NCI-H1092 treated with DMSO at 0.1 percent for 48 hours (cell line): Measurements from ENCODE around the gene NCOA7.
A peak's percentile ranks its signal among the peaks of the same experiment; 100 is the strongest.
"Not testable (repeated sequence)": the region's sequence is repeated elsewhere in the genome, so short reads cannot be mapped to it uniquely, and the experiment has no call there.

Experiments
- DNase-seq: peaks from one replicate; lab custom pipeline; 2025; lab: John Stamatoyannopoulos, UW

Gene NCOA7

DNA sequence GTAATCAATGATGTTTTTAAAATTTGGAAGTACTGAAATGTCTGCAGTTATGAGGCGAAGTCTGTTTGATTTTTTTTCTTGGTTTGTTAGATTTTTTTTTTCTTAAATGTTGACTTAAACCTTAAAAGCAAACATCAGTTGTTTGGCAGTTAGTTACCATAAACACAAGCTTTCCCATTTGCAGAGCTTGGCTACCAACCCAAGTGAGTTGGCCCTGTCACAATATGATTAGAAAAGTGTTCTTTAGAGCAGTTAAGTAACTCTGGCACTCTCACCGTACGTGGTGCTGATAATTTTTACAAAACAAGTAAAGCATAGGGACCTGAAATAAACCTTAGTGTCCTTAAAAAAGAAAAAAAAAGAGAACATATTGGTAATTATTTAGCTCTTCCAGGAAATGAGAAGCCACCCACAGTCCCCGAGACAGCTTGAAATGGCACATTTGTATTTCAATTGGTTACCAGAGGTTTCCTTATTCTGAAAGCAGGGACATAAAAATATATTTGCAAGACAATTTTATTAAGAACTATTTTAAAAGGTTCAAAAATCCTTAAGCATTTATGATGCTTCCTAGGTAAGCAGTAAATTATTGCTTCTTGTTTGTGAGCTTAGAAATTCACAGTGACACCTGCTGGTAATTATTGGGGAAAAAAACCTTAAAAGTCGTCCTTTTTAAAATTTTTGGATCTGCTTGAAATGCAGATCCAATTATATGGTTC is 37.4 kb upstream of the NCOA7 start:
- no peak for DNase-seq

DNA sequence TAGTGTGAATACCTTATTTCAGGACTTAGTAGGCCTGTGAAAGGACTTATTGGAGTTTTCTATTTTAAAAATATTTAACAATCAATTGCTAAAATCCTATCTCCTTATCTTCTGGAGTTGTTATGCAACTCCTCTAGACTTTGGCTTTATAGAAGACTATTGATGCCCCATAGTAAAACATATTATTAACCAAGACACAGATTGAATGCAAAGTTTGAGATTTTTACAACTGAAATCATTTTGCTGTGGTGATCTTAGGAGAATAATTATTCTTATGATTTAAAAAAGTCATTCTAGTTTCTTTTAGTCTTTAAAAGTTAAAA is 36.9 kb upstream of the NCOA7 start:
- DNase-seq = no peak

DNA sequence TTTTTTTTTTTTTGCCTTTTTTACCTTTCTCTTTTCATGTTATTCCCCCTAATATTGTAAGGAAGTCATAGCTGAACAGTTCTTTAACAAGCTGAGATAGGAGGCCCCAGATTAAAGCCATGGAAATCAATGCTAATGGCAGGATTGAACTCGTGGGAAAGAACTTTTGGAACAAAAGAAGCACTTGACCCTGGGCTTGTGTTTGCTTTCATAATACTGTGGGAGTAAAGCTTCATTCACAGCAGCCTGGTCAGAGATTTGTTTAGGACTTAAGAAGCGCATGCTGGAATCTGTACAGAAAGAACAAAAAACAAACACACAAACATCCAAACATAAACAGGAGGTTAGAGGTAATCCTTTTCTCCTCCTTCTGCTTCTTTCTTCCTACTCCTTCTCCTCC is 36.2 kb upstream of the NCOA7 start:
- DNase-seq = no peak

DNA sequence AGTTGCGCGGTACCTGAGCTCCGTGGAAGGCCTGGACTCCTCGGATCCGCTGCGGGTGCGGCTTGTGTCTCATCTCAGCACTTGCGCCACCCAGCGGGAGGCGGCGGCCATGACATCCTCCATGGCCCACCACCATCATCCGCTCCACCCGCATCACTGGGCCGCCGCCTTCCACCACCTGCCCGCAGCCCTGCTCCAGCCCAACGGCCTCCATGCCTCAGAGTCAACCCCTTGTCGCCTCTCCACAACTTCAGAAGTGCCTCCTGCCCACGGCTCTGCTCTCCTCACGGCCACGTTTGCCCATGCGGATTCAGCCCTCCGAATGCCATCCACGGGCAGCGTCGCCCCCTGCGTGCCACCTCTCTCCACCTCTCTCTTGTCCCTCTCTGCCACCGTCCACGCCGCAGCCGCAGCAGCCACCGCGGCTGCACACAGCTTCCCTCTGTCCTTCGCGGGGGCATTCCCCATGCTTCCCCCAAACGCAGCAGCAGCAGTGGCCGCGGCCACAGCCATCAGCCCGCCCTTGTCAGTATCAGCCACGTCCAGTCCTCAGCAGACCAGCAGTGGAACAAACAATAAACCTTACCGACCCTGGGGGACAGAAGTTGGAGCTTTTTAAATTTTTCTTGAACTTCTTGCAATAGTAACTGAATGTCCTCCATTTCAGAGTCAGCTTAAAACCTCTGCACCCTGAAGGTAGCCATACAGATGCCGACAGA is 31.4 kb upstream of the NCOA7 start:
- DNase-seq = no peak

DNA sequence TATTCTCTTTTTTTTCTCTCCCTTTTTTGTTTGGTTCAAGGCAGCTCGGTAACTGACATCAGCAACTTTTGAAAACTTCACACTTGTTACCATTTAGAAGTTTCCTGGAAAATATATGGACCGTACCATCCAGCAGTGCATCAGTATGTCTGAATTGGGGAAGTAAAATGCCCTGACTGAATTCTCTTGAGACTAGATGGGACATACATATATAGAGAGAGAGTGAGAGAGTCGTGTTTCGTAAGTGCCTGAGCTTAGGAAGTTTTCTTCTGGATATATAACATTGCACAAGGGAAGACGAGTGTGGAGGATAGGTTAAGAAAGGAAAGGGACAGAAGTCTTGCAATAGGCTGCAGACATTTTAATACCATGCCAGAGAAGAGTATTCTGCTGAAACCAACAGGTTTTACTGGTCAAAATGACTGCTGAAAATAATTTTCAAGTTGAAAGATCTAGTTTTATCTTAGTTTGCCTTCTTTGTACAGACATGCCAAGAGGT is 30.8 kb upstream of the NCOA7 start:
- no peak for DNase-seq

DNA sequence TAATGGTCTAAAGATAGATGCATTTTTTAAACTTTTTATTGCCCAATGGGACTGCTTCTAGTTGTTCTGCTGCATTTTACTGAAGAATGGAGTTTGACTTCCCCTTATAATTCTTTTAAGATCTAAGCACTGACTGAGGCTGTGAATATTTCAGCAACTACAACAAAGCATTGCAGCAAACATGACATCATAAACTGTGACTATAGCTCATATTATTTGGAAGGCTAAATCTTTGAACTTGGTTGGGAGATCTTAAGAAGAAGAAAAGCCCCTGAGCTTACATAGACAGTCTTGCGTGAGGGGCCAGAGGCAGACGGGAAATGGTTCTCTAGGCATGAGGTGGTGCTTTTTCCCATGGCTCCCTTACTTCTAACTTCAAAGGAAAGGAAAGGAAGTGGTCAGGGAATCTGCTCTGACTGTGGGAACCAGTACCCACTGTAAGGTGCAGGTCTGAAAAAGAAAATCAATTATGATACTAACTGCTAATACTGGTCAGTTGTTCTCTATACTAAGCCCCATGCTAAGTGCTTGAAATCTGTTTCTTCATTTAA is 26.6 kb upstream of the NCOA7 start:
- DNase-seq = no peak

DNA sequence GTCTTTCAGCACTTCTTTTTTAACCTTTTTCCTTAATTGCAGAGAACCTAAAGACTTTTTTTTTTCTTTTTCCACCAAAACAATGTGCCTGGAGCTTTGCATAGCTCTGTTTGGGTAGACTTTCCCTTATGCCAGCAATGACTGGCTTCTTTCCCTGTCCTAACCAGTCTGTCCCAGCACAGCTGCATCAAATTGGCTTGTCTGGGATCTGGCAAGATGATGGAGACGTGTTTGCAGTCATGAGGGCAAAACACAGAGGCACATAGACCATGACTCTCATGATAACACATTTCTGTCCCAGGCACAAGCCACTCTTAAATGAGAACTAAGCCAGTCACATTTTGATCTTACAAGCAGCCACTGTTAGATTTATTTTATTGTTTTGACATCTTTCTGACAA is 24.8 kb upstream of the NCOA7 start:
- no peak for DNase-seq

DNA sequence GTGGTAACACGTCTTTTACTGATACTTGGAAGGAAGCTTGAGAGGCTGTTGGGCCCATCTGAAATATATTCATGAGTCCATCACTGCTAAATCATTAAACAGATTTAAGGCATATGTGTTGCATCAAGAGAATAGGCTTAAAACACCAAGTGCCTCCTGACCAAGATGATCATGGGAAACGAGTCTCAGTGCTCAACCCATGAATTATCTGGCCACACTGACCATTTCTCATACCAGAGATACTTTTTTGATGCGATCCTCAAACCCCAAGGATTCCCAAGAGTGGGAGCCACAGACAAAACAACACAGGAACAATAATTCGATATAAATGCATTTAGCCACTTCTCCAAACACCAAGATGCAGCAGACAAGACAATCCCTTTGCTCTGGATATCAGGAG is 24.1 kb upstream of the NCOA7 start:
- DNase-seq = no peak

DNA sequence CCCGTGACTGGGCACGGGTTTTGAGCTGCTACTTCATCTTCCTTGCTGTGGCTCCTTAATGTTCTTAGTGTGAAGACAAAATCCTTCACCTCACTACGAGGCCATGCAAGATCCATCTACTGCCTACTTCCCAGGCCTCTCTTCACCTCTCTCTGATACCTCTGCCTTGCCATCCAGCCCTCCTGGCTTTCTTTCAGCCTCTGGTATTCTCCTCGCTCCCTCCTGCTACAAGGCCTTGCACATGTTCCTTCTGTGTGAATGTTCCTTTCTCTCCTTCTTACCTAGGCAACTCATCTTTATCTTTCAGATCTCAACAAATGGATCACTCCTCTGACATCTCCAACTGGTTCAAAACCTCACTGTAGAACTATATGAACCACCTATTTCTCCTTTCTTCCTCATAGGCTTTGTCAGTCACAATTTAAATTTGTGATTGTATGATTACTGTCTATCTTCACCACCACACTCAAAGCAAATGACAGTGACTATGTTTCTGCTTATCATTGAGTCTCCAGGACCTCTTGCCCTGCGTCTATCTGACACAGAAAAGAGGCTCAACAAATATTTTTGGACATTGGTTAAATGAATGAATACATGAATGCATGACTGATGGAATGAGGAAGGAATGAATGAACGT is 21.5 kb upstream of the NCOA7 start:
- DNase-seq = no peak

DNA sequence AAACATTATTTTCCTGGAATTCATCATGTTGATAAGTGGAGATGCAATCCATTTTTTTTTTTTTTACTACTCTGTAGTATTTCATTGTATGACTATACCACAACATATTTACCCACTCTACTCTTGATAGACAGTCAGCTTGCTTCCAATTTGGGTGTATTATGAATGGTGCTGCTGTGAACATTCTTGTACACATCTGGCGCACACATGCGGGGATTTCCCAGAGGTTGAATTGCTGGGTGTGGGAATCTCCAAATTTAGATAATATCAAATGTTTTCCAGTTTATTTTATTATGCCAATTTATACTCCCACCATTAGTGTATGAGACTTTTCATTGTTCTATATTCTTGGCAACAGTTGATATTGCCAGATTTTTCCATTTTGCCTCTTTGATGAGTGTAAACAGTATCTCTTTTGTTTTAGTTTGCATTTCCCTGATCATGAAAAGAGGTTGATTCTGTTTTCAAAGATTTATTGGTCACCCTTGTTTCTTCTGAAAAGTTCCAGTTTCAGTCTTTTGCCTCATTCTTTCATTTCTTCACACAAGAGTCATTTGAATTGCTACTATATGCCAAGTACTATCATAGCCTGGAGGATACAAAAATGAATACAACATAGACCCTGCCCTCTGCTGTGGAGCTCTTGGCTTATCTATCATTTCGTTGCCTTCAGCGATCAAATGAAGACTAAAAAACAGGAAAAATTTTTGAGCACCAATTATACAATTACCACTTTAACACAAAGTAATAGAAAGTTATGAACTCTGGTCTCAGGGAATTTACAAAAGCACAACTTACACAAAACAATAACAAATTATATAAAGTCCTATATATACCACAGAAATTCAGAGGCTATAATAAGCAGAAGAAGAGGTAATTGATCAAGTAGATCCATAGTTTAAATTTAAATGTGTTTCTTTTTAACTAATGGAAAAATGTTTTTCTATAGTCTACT is 17.1 kb upstream of the NCOA7 start:
- DNase-seq = no peak

DNA sequence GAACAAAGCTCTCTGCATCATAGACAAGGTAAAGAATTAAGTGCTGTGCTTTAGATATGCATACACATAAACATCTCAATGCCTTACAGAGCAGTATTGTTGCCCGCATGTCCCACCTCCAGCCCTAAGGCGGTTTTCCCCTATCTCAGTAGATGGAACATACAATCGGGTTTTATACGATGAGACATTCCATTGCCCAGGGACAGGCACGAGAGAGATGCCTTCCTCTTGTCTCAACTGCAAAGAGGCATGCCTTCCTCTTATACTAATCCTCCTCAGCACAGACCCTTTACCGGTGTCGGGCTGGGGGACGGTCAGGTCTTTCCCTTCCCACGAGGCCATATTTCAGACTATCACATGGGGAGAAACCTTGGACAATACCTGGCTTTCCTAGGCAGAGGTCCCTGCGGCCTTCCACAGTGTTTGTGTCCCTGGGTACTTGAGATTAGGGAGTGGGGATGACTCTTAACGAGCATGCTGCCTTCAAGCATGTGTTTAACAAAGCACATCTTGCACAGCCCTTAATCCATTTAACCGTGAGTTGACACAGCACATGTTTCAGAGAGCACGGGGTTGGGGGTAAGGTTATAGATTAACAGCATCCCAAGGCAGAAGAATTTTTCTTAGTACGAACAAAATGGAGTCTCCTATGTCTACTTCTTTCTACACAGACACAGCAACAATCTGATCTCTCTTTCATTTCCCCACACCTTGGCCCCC is 14.5 kb upstream of the NCOA7 start:
- DNase-seq = not testable (repeated sequence)

DNA sequence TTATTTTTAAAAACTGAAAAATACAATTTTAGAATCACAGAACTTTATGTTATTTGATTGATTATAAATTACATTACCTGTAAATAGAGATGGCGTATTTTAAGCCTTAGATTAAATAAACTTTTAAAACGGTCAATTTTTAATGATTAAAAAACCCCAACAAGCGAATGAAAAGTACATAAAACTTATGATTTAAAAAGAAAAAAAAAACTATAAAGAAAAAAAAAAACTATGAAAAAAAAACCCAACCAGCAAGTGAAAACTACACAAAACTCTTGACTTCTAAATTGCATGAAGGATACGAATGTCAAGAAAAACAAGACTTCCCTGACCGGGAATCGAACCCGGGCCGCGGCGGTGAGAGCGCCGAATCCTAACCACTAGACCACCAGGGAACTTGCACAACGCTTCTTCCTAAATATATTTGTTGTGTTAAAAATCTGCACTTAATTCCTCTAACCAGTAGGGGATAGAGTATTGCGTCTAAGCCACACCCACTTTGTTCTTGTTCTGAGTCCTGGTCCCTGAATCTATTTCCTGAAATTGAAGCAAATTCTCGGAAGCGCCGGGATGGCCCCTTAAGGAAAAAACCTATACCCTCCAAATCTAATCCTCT is 10.7 kb upstream of the NCOA7 start:
- peak; percentile 93 for DNase-seq

DNA sequence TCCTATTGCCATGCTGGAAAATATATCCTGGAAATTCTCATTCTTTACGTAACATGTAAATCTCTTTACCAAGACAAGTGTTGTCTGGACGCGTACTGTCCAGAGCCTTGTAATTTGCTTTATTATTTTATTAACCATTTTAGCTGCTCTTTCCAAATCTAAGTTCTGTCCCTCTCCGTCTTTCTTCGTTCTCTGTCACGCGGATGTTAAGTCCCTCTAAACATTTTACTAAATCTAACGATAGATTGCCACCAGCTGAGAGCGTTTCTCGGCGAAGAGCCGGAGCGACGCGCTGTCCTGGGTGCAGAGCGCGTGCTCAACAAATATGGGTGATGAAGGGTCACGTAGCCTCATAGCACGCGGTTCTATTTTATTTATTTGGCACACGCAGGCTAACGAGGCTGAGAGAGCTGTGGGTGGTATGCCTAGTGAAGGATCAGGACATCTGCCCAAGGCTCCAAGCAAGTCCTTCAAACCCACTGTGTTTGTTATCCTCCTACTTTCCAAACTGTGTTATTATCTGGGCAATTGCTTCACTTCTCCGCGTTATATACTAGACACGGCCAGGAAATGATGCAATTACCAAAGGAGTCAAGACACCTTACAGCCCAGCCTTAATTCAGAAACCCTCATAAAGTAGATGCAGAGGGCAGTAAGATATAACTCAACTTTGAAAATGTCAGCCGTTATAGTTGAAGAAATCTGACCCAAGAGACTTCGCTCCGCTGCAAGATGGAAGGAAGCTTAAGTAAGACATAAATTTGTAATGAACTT is 10.0 kb upstream of the NCOA7 start:
- peak; percentile 78 for DNase-seq

DNA sequence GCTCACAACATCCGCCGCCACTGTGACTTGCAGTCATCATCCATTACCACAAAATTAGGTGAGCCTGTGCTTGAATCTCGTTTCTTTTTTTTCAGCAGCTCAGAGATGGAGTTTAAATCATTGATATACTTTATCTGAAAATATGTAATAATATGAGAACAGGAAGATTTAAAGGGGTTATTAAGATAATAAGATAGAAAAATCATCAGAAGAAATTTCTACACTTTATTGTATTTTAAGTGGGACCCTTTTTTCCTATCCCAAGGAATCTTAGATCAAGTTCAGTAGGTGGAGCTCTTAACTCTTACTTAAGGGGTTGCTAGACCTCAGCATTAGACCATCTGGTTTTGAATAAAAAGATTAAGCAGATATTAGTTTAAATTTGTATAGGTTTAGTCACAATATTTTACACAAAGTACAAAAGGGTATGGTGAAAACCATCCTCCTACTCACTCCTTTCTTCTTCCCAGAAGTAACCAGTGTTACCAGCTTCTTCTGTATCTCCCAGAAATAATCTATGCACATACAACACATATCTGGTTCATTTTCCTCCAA is 9.4 kb upstream of the NCOA7 start:
- DNase-seq = peak; percentile 52

DNA sequence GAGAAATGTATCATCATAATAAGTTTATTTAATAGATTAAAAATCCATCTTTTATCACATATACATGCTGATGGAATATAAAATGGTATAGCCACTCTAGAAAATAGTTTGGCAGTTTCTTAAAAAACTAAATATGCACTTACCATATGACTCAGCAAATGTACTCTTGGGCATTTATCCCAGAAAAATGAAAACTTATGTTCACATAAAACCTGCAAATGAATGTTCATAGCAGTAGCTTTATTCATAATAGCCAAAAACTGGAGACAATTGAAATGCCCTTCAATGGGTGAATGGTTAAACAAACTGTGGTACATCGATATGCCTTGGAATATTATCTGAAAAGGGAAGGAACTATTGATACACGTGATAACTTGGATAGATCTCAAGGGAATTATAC is 6.4 kb upstream of the NCOA7 start:
- DNase-seq = no peak

DNA sequence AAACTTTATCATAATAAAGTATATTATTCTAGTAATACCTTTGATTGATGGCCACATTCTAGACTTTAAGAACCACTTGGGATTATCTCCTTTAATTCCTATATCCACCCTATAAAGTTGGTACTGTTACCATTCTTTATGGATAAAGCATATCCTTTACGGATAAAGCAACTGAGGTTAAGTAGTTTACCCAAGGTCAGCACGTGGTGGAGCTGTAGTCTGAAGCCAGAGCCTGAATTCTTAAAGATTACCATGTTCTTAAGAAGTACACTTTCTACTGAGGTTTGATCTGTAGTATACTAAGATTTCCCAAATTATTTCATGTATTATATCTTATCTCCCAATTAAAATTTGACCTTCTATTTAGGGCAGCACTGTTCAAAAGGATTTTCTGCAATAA is 3.0 kb upstream of the NCOA7 start:
- DNase-seq = no peak

DNA sequence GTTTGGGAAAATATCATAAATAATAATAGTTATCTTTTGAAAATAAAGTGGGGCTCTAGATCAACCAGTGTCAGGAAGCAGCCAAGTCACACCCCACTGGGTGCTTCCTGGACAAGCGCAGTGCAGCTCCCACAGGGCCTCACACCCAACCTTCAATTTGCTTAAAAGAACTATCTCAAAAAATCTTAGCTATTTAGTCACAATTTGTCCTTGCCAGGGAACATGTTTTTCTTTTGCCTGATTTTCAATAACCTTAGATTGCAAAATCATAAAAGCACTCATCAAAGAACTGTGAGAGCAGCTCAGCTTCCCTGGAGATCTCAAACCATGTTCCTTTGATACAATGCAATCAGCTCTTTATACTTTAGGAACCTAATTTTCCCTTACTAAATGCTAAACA is 1.6 kb upstream of the NCOA7 start:
- DNase-seq = no peak

DNA sequence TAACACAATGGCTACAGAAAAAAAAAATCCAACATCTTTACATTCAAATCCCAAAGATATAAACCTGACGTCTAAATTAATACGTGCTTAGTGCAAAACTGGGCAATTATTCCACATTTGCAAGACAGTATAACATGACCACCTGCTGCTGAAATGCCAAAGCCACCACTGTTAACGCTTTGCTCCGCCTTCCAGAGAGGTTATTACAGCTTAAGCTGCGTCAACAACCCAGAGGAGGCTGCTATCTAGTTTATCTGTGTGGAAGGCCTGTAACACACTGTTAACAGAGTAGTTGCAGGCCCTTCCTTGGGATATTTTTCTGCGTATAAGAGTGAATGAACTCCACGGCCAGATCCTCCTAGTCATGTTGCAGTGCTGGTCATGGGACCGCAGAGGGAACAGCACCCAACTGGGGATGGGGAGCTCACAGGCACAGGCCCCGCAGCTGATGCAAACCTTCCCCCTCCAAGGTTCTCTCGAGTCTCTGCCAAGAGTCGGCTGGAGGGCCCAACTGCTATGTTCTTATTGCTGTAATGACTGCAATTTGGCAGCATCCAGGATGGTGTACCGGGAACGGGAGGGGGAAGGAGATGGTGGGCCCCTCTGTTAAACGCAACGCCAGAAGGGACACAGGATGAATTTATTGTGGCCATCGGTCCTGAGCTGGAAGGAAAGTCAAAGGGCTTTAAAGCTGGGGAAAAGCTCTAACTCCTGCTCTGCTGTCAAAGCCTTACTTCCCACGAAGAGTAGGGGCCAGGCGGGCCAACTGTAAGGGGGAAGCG is 993 bp upstream of the NCOA7 start:
- DNase-seq = peak; percentile 70
